ENCODE data around the gene RANBP10.

RANBP10 gene

DNA sequence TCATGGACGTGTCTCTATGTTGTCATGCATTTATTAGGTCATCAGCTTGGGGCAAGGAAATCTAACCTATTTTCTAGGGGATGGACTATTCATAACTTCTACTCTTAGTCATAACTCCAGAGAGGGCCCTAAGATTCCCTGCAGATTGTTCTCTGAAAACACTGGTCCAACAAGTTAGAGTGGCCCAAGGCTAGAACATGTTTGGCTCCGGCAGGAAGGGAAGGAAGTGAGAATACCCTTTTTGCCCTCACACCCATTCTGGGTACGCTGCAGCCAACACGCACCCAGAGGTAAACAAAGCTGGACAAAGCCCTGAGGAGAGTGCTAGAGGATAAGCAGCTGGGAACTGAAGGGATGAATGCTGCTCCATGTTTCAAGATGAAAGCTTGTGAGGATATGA, 129.8 kb downstream of the RANBP10 start:
- DNase-seq (ENCODE audit: low read depth in 2 of 2) = no peak

DNA sequence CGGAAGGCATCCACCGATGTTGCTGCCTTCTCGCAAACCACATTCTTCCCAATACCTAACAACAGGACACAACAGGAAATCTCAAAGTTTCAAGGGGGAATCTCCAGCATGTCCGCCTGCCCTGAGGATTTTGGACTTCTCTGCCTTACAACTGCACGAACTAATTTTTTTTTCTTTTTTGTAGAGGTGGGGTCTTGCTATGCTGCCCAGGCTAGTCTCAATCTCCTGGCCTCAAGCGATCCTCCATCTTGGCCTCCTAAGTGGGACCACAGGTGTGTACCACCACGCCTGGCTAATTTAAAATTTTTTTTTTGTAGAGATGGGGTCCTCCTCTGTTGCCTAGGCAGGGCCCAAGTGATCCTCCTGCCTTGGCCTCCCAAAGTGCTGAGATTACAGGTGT, 130.4 kb downstream of the RANBP10 start:
- DNase-seq (ENCODE audit: low read depth in 2 of 2) = no peak

DNA sequence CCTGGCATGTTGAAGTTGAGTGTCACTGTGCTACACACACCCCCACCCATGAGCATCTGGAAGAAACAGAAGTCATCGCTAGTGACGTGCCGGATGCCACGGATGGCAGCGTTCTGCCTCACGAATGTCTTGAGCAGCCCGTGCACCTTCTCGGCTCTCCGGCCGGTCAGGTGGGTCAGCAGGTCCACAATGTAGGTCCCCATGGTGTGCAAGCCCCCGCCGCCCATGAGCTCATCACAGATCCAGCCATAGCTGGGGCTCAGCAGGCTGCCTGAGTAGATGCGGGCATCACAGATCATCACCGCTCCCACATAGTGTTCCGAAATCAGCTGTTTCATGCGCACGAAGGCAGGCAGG, 130.8 kb downstream of the RANBP10 start:
- no peak for DNase-seq (ENCODE audit: low read depth in 2 of 2)

DNA sequence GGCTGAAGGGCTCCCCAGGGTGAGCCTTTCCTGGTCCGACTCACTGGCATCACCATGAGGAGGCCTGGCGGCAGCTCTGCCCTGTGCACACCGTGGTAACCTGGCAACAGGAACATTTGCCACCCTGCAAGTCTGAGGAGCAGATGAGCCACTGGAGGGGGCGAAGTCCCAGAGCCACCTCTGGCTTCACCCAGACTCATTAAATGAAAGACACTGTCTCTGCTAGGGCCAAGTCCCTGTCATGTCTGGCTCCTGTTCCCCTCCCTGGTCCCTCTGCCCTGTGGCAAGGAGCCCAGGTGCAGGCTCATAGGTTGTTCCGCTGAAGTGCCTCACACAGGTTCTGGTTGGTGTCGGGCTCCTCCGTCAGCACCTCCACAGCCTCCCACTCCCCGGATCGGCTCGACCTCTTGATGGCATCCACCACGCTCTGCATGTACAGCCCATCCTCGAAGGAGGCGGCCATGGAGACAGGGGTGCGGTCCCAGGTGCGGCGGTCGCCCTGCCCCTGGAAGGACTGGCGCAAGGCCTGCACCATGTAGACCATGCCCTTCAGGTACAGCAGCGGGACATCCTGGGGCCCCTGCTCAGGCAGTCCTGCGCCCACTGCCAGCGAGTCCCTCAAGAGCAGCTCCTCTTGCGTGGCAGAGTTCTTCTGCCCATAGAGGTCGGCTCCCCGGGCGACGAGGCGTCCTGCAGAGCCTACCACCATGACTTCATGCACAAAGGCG, 131.3 kb downstream of the RANBP10 start:
- DNase-seq (ENCODE audit: low read depth in 2 of 2) = no peak

DNA sequence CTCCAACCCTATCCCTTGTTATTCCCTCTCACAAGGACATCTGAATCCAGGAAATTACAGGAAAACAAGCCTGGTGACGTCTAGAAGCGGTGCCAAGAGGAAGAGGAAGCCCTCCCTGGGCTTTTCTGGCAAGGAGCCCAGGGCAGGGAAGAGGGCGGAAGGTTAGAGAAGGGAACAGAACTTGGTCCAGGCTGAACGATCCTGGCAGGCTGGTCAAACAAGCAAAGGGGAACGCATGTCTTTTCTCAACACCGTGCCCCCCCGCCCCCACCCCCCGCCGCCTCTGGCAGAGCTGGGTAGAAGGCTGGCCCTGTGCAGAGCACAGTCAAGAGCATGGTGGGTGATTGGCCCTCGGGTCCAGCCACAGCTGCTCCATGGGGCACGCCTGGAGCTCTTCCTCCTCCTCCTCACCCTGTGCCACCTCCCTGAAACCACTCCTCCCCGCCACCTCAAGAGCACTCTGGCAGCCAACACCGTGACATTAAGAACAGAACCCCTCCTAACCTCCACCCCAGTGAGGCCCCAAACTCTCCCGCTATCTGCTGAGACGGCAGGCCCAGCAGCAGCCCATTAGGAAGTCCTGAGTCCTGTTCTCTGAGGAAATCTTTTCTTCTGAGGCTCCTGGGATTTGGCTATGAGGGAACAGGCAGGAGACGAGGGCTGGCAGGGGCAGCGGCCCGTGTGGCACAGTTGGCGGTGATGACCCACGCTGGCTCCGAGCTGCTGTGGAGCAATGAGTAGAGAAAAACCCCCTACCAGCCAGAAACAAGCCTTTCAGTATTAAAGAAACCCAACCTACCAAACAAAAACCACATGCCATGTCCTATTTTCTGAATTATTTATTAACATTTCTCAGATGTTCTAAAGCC, 132.4 kb downstream of the RANBP10 start:
- DNase-seq (ENCODE audit: low read depth in 2 of 2) = no peak

Measured in activated CD8-positive, alpha-beta memory T cell treated with anti-CD3 and anti-CD28 coated beads for 4 hours (primary cell).